GM15510 (cell line): ENCODE measurements around the gene MED12L.

Experiments used
- POLR2A ChIP-seq: IDR thresholded peaks from 3 replicates; pipeline ENCODE4 v1.6.1; 2011; ENCODE audit warnings: borderline replicate concordance; ENCODE audit not compliant: insufficient read length; ENCODE audit errors: extremely low read depth

MED12L gene

GRCh38 chr3:151113343-151113742 is 27.9 kb downstream of the MED12L start:
- no peak for TF ChIP-seq POLR2A

- no peak for TF ChIP-seq POLR2A
These were observed 31.6 kb downstream of the MED12L start for GRCh38 chr3:151117047-151117446.

GRCh38 chr3:151119188-151119587 is 33.7 kb downstream of the MED12L start:
- TF ChIP-seq POLR2A = no peak

GRCh38 chr3:151120409-151120808 is 34.9 kb downstream of the MED12L start:
- no peak for TF ChIP-seq POLR2A

- no peak for TF ChIP-seq POLR2A
These were observed 35.6 kb downstream of the MED12L start for GRCh38 chr3:151121016-151121415.

GRCh38 chr3:151123827-151124226 is 38.4 kb downstream of the MED12L start:
- TF ChIP-seq POLR2A = no peak

GRCh38 chr3:151124476-151124875 is 39.0 kb downstream of the MED12L start:
- TF ChIP-seq POLR2A = no peak

GRCh38 chr3:151130428-151130827 is 45.0 kb downstream of the MED12L start:
- TF ChIP-seq POLR2A = no peak

GRCh38 chr3:151133175-151133574 is 47.7 kb downstream of the MED12L start:
- no peak for TF ChIP-seq POLR2A

- TF ChIP-seq POLR2A = no peak
These were observed 48.5 kb downstream of the MED12L start for GRCh38 chr3:151133917-151134450.

- TF ChIP-seq POLR2A = no peak
These were observed 50.3 kb downstream of the MED12L start for GRCh38 chr3:151135541-151136337.

GRCh38 chr3:151142929-151143328 is 57.5 kb downstream of the MED12L start:
- no peak for TF ChIP-seq POLR2A

- TF ChIP-seq POLR2A = no peak
These were observed 58.6 kb downstream of the MED12L start for GRCh38 chr3:151144016-151144415.

- no peak for TF ChIP-seq POLR2A
These were observed 59.3 kb downstream of the MED12L start for GRCh38 chr3:151144760-151145159.

- TF ChIP-seq POLR2A = no peak
These were observed 60.2 kb downstream of the MED12L start for GRCh38 chr3:151145713-151146070.

- no peak for TF ChIP-seq POLR2A
These were observed 60.7 kb downstream of the MED12L start for GRCh38 chr3:151146071-151146730.
